SK-N-MC (cell line): ENCODE results near the gene LRRN4CL.
"Not testable (repeated sequence)": the region's sequence is repeated elsewhere in the genome, so short reads cannot be mapped to it uniquely, and the experiment has no call there.

Experiments
- DNase-seq: peaks from one replicate; pipeline ENCODE4 v3.0.0-alpha.2; 2011; ENCODE audit warnings: low read depth, low spot score
- H3K27ac ChIP-seq: fragments of 200-600 bp; sonication (generic); 2 replicates; pipeline ENCODE4 v1.5.1; 2016; ENCODE audit warnings: mixed run types
- H3K36me3 ChIP-seq: fragments of 200-600 bp; sonication (generic); 2 replicates; pipeline ENCODE4 v1.6.1; 2017; ENCODE audit warnings: antibody characterized with exemption, low read length, mixed read lengths; ENCODE audit not compliant: insufficient read depth
- H3K4me3 ChIP-seq: fragments of 200-600 bp; sonication (generic); 2 replicates; pipeline ENCODE4 v1.5.1; 2016
- H3K9ac ChIP-seq: fragments of 200-600 bp; sonication (generic); 2 replicates; pipeline ENCODE4 v1.8.0; 2017; ENCODE audit warnings: mixed run types, mixed read lengths; ENCODE audit not compliant: insufficient read length
- H3K9me3 ChIP-seq: fragments of 200-600 bp; sonication (generic); 2 replicates; pipeline ENCODE4 v1.6.1; 2017; ENCODE audit warnings: low read depth, mild to moderate bottlenecking, antibody characterized with exemption, low read length, moderate library complexity, mixed read lengths
- EZH2 ChIP-seq: fragments of 200-600 bp; sonication (generic); IDR thresholded peaks from one replicate; pipeline ENCODE4 v1.6.1; 2017; ENCODE audit warnings: antibody characterized with exemption
- FOXP2 ChIP-seq: optimal IDR thresholded peaks from 2 replicates; pipeline ENCODE3; 2011; ENCODE audit warnings: mild to moderate bottlenecking, moderate library complexity; ENCODE audit not compliant: insufficient read depth; ENCODE audit errors: extremely low read length, control extremely low read depth
- POLR2AphosphoS5 ChIP-seq: IDR thresholded peaks from 2 replicates; pipeline ENCODE4 v1.6.1; 2012; ENCODE audit warnings: mild to moderate bottlenecking, low read depth, low read length, borderline replicate concordance

Gene LRRN4CL

GRCh38 chr11:62705880-62706849, 16.8 kb upstream of the LRRN4CL start:
- TF ChIP-seq FOXP2 = no peak
- peak; percentile 95 for TF ChIP-seq POLR2AphosphoS5
- Histone ChIP-seq H3K9ac (peak overlapping the region; percentile 67), H3K9me3 (no peaks in the 10 kb centered on the region), H3K36me3 (peaks cover 45% of the 10 kb centered on the region), H3K4me3 (peak overlapping the region; percentile 79), H3K27ac (peak overlapping the region; percentile 64)
- no peak for DNase-seq

GRCh38 chr11:62705413-62705812, 16.1 kb upstream of the LRRN4CL start:
- TF ChIP-seq EZH2 (no peak), POLR2AphosphoS5 (no peak), FOXP2 (no peak)
- Histone ChIP-seq H3K9me3 (no peaks in the 10 kb centered on the region), H3K4me3 (peak overlapping the region; percentile 79), H3K36me3 (peaks cover 42% of the 10 kb centered on the region), H3K9ac (peak overlapping the region; percentile 67), H3K27ac (peak overlapping the region; percentile 51)
- DNase-seq = no peak

GRCh38 chr11:62703921-62704320, 14.6 kb upstream of the LRRN4CL start:
- H3K36me3 ChIP-seq = peaks cover 33% of the 10 kb centered on the region
- H3K9ac ChIP-seq, H3K27ac ChIP-seq, DNase-seq, H3K9me3 ChIP-seq, H3K4me3 ChIP-seq: not testable (repeated sequence)

GRCh38 chr11:62702246-62702645, 12.9 kb upstream of the LRRN4CL start:
- H3K36me3 ChIP-seq = peaks cover 24% of the 10 kb centered on the region
- TF ChIP-seq EZH2 = no peak
- TF ChIP-seq POLR2AphosphoS5 = no peak
- no peak for TF ChIP-seq FOXP2
- H3K27ac ChIP-seq = no peak overlapping the region
- H3K4me3 ChIP-seq = no peak overlapping the region
- H3K9me3 ChIP-seq = no peaks in the 10 kb centered on the region
- DNase-seq = no peak
- no peak overlapping the region for H3K9ac ChIP-seq

GRCh38 chr11:62694455-62695167, 5.3 kb upstream of the LRRN4CL start:
- no peak overlapping the region for H3K4me3 ChIP-seq
- H3K27ac ChIP-seq = no peak overlapping the region
- peaks cover 36% of the 10 kb centered on the region for H3K36me3 ChIP-seq
- no peaks in the 10 kb centered on the region for H3K9me3 ChIP-seq
- H3K9ac ChIP-seq = no peak overlapping the region
- TF ChIP-seq POLR2AphosphoS5 (no peak), EZH2 (no peak), FOXP2 (no peak)
- DNase-seq = no peak

- H3K4me3 ChIP-seq, H3K9ac ChIP-seq, DNase-seq, H3K27ac ChIP-seq, H3K9me3 ChIP-seq: not testable (repeated sequence)
- peaks cover 36% of the 10 kb centered on the region for H3K36me3 ChIP-seq
Observed at GRCh38 chr11:62693624-62694023, 4.3 kb upstream of the LRRN4CL start.

GRCh38 chr11:62688491-62688890, 839 bp downstream of the LRRN4CL start:
- TF ChIP-seq FOXP2 (no peak), EZH2 (no peak)
- peaks cover 30% of the 10 kb centered on the region for H3K36me3 ChIP-seq
- peak overlapping the region; percentile 42 for H3K9ac ChIP-seq
- no peaks in the 10 kb centered on the region for H3K9me3 ChIP-seq
- peak overlapping the region; percentile 88 for H3K27ac ChIP-seq
- no peak for DNase-seq
- no peak overlapping the region for H3K4me3 ChIP-seq

GRCh38 chr11:62687508-62688396, 1.6 kb downstream of the LRRN4CL start:
- TF ChIP-seq EZH2 = no peak
- no peak for DNase-seq

More at GRCh38 chr11:62687508-62688396, 1.6 kb downstream of the LRRN4CL start:
- peaks cover 24% of the 10 kb centered on the region for H3K36me3 ChIP-seq
- H3K9ac ChIP-seq = peak overlapping the region; percentile 42
- H3K27ac ChIP-seq = peak overlapping the region; percentile 88
- H3K9me3 ChIP-seq = no peaks in the 10 kb centered on the region
- no peak overlapping the region for H3K4me3 ChIP-seq
